AML-193 (cell line): ENCODE measurements around the gene CSPG4.
"Not testable (repeated sequence)": the region's sequence is repeated elsewhere in the genome, so short reads cannot be mapped to it uniquely, and the experiment has no call there.

ENCODE experiments used
- DNase-seq, 2 experiments: peaks; one replicate each; lab custom pipeline; 2025; lab: John Stamatoyannopoulos, UW

CSPG4 gene

GRCh38 chr15:75648156-75649000, 64.3 kb downstream of the CSPG4 start:
- no peak for DNase-seq

- DNase-seq: peak; percentile 28 to 30
Observed at GRCh38 chr15:75647370-75648155, 65.1 kb downstream of the CSPG4 start, which contains the start of gene SNX33. Gene SNX33 (plus strand): TSS chr15:75647912. CDS start chr15:75649103, 1,191 bp downstream.

DNA sequence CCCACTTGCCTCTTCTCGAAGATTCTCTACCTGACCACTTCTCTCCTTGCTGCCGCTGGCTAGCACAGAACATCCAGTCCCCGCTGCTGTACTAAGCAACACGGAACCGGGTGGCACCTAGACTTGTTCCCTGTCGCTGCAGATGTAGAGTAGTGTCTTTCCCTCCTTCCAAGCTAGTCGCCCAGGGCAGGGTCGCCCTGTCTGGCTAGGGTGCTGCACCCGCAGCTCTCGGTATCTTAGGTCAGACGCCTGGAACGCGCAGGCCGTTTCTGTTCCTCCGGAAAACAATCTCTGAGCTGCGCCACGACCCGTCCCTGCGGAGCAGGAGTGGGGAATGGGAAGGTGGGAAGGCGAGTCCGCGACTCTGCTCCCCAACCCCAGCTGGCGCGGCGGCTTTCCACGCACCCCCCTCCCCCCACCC, 65.7 kb downstream of the CSPG4 start:
- no peak for DNase-seq

DNA sequence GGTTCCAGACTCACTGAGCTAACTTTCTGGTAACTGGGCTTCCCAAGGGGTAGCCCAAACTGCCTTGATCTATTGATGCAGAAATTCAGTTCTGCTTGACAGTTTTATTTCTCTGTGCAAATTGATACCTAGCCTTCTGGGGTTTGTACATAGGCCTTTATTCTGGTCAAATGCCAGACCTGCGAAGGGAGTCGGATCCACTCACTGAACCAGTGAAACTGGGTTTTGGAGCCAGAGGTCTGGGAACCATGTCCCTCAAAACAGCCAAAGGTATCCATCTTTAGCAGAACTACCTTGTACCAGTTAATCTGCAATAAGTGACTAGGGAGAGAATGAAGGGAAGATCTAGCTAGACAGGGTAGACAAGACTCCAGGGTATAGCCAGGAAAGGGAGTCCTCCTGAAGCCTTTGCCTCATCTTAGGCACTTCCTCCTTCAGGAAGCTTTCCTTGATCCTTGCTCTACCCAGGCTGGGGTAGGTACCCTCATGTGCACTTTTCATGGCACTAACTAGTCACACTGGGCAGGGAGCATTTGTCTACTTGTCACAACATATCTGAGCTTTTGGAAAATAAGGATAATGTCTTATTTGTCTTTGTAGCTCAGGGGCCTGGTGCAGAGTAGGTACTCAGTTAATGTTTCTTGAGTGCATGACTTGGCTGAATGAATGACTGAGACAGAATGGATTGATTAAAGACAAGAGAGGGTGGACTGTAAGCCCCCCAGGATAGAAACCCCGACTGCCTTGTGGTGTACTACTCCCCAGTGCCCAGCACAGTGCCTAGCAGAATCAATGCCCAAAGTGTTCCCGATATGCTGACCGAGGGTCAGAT, 66.3 kb downstream of the CSPG4 start:
- DNase-seq: no peak

DNA sequence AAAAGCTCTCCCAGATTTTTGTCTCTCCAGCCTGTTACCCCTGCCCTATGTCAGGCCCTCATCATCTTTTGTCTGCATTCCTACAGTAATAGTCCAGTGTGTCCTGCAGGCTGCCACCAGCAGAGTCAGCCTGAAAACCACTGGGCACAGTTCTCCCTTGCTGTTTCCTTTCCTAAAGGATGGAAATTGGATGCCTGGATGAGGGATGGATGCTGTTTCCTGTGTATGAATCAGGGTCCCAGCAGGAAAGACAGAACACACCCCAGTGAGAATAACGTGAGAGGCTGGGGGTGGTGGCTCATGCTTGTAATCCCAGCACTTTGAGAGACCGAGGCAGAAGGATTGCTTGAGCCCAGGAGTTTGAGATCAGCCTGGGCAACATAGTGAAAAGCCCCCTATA, 68.3 kb downstream of the CSPG4 start:
- DNase-seq: no peak

DNA sequence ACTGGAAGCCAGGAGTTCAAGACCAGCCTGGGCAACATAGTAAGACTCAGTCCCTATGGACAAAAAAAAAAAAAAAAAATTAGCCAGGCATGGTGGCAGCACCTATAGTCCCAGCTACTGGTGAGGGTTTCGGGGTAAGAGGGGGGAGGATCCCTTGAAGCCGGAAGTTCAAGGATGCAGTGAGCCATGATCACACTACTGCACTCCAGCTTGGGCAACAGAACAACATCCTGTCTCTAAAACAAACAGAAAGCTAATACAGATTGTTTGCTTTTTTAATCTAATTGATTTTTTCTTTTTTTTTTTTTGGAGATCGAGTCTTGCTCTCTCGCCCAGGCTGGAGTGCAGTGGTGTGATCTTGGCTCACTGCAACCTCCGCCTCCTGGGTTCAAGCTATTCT, 71.0 kb downstream of the CSPG4 start:
- DNase-seq: no peak

GRCh38 chr15:75641179-75641503, 71.5 kb downstream of the CSPG4 start:
- DNase-seq: no peak

- DNase-seq: peak; percentile 58 to 66
Observed at GRCh38 chr15:75640483-75641178, 72.0 kb downstream of the CSPG4 start.

DNA sequence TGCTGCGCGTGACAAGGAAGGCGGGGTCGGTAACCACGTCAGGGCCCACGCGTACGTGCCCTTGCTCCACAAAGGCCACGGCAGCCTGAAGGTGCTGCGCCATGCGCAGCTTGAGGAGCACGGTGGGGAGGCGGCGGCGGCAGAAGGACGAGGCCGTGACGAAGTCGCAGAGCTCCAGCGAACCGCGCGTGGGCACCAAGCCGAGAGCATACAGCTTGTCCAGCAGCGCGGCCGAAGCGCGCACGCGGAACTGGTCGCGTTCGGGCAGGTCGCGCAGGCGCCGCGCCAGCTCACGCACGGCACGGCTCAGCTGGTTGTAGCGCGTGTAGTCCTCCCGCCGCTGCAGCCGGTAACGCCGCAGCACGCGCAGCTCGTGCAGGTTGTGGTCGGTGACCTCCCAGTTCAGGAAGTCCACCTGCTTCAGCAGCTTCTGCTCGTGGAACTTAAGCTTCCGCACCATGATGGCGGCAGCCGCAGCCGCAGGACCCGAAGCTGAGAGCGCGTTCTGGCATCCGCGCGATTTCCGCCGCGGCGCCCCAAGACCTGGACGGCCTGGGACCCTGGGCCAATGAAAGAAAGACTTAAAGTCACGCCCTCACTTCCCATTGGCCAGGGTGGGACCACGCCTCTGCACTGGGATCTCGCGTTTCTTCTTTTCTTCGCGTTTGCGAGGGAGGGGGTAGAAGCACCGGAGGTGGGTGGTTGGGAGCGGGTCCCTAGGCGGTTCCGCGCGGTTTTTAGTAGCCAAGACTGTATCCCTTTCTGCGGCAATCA, 72.8 kb downstream of the CSPG4 start, which contains the start of gene IMP3:
TSS of gene IMP3 (minus strand) at position 516 of the 774 bp plus-strand sequence. CDS start at position 460, 56 bp downstream.
- DNase-seq: peak; percentile 93 to 97

- no peak for DNase-seq
Observed at GRCh38 chr15:75639191-75639708, 73.4 kb downstream of the CSPG4 start.

- DNase-seq: no peak
Observed at GRCh38 chr15:75637245-75638009, 75.2 kb downstream of the CSPG4 start.

- DNase-seq: no peak
Observed at GRCh38 chr15:75636026-75636425, 76.6 kb downstream of the CSPG4 start.

GRCh38 chr15:75633922-75634321, 78.7 kb downstream of the CSPG4 start:
- DNase-seq: not testable (repeated sequence)

DNA sequence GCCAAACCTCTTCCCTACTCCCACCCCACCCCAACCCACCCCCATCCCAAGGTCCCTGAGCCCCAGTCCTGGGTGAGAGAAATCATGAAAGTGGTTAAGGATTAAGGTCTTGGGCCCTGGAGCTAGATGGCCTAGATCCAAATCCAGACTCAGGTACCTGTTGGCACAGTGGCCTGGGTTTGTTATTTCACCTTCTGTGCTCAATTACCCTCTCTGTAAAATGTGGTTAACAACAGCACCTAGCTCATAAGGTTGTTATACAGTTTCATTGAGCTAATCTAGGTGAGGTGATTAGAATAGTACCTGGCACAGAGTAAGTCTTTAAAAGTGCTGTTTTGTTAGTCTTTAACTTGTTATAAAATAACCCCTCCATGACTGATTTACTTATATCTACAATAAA, 80.7 kb downstream of the CSPG4 start:
- DNase-seq: no peak

DNA sequence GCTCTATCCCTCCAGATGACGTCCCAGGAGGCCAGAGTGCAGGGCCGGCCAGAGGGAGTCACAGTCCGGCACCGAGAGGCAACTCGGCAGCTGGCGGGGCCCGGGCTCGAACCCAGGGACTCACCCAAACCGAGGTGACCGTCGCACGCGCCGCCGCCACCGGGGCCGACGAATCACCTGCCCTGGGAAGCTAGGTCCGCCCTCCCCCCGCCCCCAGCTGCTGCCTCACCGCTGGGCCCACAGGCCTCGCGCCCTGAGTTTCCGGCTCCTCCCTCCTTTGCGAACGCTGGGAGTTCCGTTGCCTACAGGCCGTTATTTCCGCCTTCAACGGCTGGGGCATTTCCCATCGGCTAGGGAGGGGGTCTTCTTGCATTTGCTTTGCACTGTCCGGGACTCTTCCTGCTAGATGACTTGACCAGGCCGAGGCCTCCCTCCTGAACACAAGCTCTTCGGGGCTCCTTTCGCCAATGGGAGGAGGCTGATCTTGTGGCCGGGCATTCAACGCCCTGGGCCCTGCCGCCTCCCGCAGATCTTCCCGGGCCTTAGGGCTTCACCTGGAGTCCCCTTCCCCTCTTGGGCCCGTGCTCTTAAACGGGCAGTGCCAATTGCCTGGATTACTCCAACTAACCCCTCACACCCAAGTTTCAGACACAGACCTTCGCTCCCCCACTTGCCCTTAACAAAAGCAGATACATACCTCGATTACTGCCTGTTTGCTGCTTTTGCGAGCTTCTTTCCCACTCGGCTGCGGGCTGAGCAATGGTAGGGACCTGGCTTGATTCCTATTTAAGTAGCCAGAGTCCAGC, 86.9 kb downstream of the CSPG4 start, which contains the start of gene SNUPN:
TSS of gene SNUPN (minus strand) at position 184 of the 806 bp plus-strand sequence. CDS start 4,674 bp downstream, outside the sequence.
- peak; percentile 91 for DNase-seq
